Measurements from ENCODE around the gene LLCFC1. TPM values are rescaled to one million over a fixed set of nuclear protein-coding genes. Genes with fewer than 3 reads are reported as not detected.

LLCFC1 gene
- total RNA-seq, 1 donor from 2014 or later = not detected

DNA sequence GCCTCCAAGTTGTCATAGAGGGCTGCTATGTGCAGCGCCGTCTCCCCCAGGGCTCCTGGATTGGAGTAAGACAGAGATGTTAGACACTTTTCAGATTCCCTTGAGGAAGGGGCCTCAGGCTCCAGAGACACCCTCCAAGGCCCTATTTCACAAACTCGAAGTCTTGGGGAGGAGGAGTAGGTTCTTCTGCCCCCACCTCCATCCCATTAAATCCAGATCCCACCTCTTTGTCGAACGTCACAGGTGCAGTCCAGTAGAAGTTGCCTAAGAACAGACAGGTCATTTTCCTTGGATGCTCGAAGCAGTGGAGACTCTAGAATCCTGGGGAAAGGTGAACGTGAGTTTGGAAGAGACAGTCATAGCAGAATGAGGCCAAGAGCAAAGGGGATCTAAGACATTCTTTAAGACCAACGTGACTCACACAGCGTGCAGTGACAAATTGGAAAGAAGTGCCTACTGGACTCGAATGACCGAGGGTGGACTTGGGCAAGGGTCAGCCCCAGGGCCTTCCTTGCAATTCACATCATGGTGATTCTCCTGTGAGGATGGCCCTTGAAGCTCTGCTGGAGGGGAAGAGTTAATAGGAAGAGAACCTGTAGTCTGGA lies 9.1 kb upstream of the LLCFC1 start:
- DNase-seq (ENCODE audit: low read depth) = no peak
- no peak overlapping the region for H3K4me3 ChIP-seq (ENCODE audit: low read depth, low read length)
- TF ChIP-seq, protein P1, sequence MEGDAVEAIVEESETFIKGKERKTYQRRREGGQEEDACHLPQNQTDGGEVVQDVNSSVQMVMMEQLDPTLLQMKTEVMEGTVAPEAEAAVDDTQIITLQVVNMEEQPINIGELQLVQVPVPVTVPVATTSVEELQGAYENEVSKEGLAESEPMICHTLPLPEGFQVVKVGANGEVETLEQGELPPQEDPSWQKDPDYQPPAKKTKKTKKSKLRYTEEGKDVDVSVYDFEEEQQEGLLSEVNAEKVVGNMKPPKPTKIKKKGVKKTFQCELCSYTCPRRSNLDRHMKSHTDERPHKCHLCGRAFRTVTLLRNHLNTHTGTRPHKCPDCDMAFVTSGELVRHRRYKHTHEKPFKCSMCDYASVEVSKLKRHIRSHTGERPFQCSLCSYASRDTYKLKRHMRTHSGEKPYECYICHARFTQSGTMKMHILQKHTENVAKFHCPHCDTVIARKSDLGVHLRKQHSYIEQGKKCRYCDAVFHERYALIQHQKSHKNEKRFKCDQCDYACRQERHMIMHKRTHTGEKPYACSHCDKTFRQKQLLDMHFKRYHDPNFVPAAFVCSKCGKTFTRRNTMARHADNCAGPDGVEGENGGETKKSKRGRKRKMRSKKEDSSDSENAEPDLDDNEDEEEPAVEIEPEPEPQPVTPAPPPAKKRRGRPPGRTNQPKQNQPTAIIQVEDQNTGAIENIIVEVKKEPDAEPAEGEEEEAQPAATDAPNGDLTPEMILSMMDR (conservative IDR thresholded peaks at IDR 0.05; ENCODE audit: low read depth, low read length) = no peak

DNA sequence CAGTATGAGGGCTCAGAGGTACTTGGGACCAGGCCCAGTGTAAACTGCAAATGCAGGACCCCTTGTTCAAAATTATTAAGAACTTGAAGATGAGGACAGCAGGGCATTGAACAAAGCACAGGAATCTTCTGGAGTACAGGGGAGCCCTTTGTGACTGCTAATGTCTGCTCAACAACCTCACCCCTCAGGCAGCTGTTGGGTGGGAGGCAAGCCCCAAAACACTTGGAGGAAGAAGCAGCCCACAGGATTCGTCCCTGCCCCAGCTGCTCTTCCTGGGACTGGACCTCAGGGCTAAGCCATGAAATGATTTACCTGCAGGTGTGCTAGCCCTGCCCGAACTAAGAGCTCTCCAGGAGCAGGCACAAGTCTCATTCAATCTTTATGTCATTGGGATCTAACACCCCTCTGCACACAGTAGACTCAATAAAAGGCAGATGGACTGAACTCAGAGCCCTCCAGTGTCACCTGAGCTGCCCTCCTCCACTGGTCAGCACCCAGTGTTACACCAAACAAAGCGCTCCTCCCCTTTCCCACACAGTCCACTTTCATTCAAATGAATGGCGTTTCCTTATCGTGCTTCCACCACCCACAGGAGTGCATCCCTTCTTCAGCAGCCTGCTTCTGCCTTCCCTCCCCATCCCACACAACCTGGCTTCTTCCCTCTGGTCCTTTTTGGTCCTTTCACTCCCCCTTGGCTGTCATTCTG lies 6.7 kb upstream of the LLCFC1 start:
- TF ChIP-seq, protein P1 (conservative IDR thresholded peaks at IDR 0.05; ENCODE audit: low read depth, low read length) = no peak
- H3K4me3 ChIP-seq (ENCODE audit: low read depth, low read length) = no peak overlapping the region
- DNase-seq (ENCODE audit: low read depth) = no peak

DNA sequence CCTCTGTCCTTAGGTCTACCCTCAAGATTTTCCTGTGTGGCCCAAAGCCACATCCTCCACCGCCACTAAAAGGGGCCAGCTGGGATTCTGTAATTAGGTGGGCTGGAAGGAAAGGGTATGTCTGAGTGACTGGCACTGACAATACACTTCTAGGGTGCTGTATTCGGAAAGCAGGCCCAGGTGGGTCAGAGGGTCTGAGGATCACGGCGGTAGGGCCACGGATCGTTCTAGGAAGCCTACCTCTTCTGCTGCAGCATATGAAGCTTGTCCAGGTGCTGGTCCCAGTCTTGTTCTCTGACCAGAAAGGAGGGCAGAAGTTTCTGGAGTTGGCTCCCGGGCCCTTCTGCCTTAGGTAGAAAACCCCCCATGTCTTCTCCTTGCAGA lies 6.2 kb upstream of the LLCFC1 start:
- no peak overlapping the region for H3K4me3 ChIP-seq (ENCODE audit: low read depth, low read length)
- DNase-seq (ENCODE audit: low read depth) = no peak
- TF ChIP-seq, protein P1 (conservative IDR thresholded peaks at IDR 0.05; ENCODE audit: low read depth, low read length) = no peak

DNA sequence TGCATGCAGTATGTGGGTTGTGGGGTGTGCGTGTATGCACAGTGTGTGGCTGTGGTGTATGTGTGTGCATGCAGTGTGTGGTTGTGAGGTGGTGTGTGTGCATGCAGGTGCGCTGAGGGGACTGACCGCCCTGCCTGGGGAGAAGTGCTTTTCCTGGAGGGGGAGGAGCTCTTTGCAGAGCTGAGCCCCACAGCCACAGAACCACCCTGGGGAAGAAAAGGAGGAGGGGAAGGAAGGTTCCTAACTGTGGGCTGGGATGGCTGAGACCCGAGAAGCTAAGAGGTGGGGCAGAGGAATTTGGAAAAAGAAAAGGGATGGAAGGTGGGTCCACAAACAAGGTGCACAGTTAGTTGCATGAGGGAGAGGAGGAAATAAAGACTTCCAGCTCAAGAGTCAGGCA lies 5.7 kb upstream of the LLCFC1 start, which contains the start of gene TRPV5:
Gene TRPV5, minus strand, starts transcription at position 123 of the 400 bp plus-strand sequence. CDS start 287 bp downstream, outside the sequence.
- no peak within 1 kb of the TSS for H3K4me3 ChIP-seq (ENCODE audit: low read depth, low read length)
- TF ChIP-seq, protein P1 (conservative IDR thresholded peaks at IDR 0.05; ENCODE audit: low read depth, low read length) = no peak
- DNase-seq (ENCODE audit: low read depth) = no peak

DNA sequence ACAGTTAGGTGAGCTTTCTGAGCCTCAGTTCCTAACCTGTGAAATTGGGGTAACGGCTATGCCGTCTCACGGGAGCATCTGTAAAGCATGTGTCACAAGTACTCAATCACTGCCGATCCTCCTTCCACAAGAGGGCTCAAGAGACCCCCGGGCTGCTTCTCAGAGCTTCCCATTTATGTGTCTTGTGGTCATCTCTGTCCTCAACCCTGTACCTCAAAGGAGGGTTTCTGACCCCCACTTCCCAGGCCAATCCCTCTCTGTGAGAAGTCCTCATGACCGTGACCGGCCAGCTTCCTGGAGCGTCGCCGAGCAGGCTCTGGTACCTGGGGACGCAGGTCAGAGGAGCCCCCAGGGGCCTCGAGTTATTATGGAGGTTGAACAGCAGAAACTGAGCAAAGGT lies 5.2 kb upstream of the LLCFC1 start:
- TF ChIP-seq, protein P1 (conservative IDR thresholded peaks at IDR 0.05; ENCODE audit: low read depth, low read length) = no peak
- no peak overlapping the region for H3K4me3 ChIP-seq (ENCODE audit: low read depth, low read length)
- DNase-seq (ENCODE audit: low read depth) = no peak

DNA sequence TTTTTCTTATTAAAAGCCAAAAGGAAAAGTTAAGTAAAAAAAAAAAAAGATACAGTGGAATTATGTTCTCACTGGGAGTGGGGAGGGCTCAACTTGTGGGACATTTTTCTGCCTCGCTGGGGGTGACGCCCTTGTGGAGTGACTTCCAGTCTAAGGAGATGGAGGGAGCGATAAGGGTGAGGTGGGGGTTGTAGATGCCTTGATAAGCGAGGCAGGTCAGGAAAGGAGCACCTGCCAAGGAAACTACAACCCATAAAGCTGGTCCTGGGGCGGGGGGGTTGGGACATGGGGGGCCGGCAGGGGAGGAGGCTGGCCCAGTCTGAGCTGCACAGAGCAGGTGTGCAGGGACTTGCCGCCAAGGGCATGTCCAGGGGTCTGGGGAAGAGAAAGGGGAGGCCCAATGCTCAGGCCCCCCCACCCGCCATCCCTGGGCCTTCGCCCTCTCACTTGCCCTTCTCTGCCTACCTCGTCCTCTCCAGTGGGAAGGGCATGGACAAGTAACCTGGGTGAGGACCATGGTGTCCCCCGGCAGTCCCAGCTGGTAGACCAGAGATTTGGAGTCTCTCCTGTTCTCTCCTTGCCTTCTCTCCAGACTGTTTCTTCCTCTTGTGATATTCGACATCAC lies 3.2 kb upstream of the LLCFC1 start:
- no peak overlapping the region for H3K4me3 ChIP-seq (ENCODE audit: low read depth, low read length)

More for the DNA sequence above, 3.2 kb upstream of the LLCFC1 start:
- TF ChIP-seq, protein P1 (conservative IDR thresholded peaks at IDR 0.05; ENCODE audit: low read depth, low read length) = no peak
- DNase-seq (ENCODE audit: low read depth) = no peak

Data from epithelial cell of proximal tubule (primary cell).